NCI-H526 treated with DMSO at 0.1 percent for 48 hours (cell line): ENCODE results near the gene WDR7.

Experiments used
- DNase-seq: peaks from one replicate; lab custom pipeline; 2025; lab: John Stamatoyannopoulos, UW

The WDR7 gene

DNA sequence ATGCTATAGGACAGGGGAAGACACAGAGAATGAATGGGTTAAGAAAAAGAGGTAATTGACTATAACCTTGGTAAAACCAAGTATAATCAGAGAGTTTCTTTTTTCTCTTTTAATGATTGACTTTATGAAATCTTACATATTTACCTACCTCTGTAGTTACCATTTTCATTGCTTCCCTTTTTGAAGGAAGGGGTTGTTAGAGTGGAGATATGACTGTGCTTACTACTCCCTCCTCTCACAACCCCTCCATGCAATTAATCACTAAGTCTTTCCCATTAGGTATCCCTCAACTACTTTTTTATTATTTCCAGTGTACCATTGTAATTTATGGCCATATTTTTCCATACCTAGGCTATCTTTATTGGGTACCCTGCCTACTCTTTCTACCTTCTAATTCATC is 71.4 kb downstream of the WDR7 start:
- DNase-seq, result no peak

DNA sequence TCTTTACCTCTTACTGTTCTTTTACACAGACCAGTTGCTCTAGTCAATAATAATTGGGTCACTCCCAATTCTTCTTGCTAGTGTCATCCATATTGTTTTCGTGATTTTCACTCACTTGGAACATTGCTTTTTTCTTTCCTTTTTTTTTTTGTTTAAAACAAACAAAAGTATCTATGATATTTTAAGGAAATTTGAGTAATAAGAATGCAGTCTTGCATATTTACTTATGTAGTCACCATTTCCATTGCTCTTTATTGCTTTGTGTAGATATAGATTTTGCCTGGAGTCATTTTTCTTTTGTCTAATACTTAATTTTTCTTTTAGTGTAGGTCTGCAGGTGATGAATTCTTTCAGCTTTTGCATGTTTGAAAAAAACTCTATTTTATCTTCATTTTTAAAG is 71.9 kb downstream of the WDR7 start:
- DNase-seq, result no peak

DNA sequence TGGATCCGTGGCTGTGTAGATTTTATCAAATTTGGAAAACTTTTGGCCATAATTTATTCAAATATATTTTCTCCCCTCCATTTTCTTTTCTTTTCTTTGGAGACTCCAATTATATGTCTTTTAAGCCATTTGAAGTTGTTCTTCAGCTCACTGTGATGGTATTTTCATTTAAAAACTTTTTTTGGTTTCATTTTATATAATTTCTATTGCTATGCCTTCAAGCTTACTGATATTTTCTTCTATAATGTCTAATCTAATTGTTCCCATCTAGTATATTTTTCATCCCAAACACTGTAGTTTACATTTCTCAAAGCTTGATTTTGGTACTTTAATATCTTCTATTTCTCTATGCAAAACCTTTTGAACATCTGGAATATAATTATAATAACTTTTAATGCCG is 72.5 kb downstream of the WDR7 start:
- no peak for DNase-seq

DNA sequence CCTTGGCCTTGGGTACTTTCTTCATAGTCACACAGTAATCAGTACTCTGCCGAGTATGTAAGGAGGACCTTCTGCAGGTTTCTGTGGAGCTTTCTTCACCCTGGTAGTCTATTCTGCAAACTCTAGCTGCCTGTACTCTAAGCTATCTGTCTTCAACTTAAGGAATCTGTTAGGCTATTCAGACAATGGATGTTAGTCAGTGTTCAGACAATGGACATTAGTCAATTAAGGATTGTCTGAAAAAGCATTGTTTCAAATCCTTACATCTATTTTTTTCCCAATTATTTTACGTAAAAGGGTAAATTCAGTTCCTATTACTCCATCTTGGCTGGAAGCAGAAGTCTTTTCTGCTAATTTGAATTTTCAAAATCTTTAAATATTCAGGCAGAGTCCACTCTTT is 75.7 kb downstream of the WDR7 start:
- DNase-seq, result no peak

DNA sequence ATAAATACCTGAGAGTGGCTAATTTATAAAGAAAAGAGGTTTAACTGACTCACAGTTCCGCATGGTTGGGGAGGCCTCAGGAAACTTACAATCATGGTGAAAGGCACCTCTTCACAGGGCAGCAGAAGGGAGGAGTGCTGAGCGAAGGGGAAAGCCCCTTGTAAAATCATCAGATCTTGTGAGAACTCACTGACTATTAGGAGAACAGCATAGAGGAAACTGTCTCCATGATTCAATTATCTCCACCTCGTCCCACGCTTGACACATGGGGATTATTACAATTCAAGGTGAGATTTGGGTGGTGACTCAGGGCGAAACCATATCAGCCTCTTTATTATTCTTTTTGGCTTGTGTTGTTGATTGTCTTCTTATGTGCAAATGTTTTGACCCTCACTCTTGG is 76.2 kb downstream of the WDR7 start:
- no peak for DNase-seq

DNA sequence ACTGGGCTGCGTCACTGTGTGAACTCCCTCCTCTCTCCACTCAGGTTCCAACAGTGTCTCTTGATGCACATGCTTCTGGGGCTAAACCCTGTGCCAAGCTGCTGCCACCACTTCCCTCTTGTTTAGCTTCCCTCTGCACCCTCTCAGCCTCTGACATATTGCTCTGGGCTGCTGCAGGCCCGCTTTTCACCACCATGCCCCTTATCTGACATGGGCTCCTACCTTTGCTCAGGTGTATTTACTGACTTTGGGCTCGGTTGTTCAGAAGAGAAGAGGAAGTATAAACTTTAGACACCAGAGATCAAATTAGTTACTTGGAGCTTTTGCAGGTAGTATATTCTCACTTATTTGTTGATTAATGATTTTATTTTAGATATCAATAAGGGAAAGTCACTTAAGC is 77.6 kb downstream of the WDR7 start:
- no peak for DNase-seq

DNA sequence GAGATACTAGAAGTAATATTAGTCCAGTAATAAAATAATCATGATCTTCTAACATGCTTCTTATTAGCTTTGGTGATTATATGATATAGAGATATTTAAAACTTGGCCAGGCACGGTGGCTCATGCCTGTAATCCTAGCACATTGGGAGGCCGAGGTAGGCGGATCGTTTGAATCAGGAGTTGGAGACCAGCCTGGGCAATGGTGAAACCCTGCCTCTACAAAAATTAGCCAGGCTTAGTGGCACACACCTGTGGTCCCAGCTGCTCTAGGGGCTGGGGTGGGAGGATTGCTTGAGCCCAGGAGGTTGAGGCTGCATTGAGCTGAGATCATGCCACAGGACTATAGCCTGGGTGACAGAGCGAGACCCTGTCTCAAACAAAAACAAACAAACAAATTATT is 87.0 kb downstream of the WDR7 start:
- no peak for DNase-seq

DNA sequence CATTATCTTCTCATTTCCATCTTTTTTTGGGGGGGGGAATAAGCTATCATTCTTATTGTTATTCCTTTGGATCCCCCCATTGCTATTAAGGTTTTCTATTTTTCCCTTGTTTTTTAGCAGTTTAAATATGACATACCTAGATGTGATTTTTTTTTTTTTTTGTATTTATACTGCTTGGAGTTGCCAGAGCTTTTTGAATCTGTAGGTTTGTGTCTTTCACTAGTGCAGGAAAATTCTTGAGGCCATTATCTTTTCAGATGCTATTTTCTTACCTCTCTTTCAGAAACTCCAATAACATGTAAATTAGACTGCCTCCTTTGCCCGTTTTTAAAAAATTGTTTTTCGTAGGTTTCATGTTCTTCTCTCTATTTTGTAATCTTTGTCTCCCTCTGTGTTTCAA is 88.6 kb downstream of the WDR7 start:
- no peak for DNase-seq

DNA sequence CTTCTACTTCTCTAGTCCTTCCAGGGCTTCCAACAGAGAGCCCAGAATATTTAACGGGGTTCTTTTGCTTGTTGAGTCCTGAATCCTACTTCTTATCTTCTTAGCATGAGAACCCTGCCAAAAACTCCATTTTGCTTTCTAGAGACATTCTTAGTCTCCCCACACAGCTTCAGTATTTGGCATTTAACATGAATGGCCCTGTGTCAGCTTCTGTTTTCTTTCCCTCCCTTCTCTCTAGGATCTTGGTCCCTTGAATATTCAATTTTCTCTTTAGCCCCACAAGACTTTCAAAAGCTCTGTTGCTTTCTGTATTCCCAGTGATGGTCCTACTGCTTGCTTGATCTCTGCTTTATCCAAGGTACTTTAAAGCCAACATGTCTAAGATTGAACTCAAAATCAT is 89.5 kb downstream of the WDR7 start:
- no peak for DNase-seq

DNA sequence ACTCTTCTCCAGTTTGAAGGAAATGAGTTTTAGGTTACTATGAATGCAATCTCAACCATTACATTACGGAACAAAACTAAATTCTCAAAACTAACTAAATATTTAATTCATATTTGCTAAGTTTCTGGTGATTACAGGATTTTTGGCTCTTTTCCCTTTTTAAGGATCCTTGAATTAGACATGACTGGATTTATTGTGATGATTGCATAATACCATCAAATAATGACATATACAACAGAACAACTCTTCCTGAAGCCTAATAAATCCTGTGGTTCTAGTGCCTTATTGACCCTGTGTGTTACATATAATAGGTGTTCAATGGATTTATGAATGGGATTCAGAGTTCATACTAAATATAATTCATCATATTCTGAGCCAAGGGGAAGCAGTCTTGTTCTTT is 90.5 kb downstream of the WDR7 start:
- DNase-seq, result no peak

DNA sequence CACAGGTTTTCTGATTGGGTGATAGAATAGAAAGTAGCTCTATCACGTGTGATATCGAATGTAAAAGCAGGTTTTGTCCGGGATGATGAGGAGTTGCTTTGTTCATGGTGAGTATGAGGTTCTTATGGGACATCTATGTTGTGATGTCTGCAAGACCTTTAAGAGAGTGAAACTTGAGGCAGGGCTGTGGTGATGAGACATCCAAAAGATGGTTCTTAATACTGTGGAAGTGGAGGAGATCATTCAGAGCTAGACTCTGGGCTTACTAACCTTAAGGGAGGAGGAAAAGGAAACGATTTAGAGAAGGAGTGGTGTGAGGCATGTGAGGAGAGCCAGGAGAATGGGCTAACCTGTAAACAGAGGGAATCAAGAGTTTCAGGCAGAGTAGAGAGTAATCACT is 92.0 kb downstream of the WDR7 start:
- no peak for DNase-seq

DNA sequence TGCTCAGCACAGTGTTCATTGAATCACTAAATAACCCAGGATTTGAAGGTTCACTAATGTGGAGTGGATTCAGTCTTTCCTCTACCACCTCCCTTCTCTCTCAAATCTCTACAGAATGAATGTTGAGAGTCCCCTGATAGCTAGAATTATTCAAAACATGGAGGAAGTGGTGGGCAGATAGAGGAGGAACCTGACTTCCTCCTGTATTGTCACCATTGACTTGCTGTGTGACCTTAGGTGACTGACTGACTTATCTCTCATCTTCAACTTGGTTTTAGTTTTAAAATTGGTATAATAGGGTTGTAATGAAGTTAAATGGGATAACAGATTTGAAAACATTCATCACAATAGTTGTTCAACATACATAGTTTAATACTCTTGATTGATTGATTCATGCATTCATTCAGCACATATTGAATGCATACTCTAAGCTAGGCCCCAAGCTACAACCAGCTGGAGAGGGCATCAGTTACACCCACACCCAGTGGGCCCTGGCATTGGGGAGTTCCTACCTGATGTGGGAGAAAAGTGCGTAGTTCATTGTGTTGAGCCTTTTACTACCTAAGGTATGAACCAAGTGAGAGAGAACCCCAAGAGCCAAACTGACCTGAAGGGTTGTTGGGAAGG is 96.0 kb downstream of the WDR7 start:
- DNase-seq, result no peak

DNA sequence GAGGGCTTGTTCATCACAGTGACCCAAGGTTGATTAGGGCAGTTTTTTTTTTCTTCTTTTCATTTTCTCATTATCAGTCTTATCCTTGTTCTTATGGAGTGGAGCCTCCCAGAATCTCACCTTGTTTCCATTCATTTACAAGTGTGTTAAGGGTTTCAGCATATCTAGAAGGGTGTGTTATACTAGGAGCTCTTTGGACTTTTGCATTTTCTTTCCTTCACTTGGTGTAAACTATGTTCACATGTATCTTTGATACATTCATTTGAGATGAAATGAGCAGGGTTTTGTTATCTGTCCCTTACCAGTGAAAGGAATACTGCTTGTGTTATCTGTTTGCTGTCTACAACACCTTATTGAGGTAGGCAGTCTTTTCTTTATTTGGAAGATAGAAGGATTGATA is 96.7 kb downstream of the WDR7 start:
- no peak for DNase-seq

DNA sequence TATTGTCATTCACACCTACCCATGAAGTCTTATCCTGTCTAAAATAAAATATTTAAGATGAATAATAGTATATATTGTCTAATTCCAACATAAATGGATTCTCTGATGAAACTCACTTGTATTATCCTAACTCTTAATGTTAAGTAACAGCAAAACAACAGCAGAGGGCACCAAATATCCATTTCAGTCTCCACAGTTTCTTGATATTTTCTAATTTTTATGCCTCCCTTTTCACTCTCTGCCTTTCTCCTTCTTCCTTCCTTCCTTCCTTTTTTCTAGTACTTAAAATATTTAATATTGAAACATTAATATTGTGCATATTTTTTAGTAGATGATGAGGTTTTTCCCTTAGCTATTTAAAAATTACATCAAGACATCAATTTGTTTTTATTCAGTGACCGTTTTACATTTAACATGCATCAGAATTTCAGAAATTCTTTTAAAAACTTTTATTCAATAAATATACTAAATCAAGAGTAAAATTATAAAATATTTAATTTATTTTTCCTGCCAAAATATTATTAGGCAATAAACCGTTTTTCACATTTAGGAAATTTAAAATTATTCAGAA is 97.6 kb downstream of the WDR7 start:
- DNase-seq, result peak; percentile 51

DNA sequence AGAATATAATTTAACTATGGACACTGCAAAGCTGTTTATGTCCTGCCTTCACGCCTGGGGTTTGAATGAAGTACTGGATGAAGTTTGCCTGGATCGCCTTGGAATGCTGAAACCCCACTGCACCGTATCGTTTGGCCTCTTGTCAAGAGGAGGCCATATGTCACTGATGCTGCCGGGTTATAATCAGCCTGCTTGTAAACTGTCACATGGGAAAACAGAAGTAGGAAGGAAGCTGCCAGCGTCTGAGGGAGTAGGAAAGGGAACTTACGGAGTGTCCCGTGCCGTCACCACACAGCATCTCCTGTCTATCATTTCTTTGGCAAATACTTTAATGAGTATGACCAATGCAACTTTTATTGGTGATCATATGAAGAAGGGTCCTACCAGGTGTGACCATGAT is 105.8 kb downstream of the WDR7 start:
- no peak for DNase-seq

DNA sequence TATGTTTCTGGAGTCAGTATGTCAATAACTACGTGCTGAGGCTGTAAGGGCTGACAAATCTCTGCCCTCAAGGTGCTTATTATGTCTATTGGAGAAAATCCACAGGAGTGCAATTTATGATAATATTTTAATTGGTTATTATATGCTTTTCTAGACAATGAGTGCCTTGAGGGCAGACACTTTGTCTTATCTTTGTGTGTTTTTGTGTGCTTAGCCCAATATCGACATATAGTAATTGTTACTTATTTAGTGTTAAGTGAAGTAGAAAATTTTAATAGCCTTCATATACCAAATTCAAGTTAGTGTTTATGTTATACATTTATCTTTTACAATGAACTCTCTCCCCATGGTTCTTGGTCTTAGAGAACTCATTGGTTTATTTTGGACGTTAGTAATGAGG is 118.9 kb downstream of the WDR7 start:
- no peak for DNase-seq

DNA sequence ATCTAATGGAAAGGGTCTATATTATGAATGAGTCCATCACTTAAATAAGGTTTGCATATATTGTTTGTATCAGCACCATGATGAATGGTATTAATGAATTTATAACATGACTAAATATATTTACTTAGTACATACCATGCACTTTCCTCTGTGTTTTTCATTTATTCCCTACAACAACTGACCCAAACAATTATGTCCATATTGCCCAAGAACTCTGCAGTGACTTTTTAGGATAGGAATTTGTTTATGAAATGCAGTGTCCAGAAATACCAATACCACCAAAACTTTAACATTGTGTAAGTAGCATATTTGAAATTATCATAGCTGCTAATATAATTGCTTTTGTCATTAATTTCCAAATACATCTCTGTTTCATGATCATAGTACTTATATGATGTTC is 119.7 kb downstream of the WDR7 start:
- no peak for DNase-seq

DNA sequence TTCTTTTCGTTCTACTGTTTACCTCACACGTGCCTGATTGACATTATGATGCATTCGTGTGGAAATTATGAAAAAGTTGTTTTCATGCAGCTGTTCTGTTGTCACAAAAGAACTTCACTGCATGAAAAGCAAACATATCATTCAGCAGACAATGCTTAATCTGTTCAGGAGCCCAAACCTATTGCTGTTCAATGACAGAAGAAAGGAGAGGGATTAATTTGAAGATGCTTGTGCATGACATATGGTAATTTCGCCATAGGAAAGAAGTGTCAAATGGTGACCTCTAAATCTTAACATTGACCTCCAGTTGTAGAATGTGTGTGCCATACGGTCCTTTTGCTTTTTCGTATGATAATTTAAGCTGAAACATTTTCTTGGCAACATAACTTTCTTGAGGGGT is 124.5 kb downstream of the WDR7 start:
- no peak for DNase-seq

DNA sequence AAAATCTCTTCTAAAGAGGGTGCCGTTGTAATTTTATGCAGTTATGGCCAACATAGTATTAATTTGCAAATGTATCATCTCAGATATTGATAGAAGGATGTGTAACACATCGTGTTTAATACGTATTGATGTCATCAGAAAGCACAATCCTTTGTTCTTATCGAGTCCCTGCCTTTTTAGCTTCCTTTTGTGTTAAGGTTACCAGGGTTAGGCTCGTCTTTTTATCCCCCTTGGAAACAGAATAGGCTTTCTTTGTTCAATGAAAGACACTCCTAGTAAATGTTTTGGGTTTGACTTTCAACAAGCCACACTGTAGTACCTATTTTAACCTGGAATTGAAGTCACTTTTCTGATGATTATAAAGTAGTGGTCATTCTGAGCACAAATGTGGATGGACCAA is 136.2 kb downstream of the WDR7 start:
- DNase-seq, result no peak

DNA sequence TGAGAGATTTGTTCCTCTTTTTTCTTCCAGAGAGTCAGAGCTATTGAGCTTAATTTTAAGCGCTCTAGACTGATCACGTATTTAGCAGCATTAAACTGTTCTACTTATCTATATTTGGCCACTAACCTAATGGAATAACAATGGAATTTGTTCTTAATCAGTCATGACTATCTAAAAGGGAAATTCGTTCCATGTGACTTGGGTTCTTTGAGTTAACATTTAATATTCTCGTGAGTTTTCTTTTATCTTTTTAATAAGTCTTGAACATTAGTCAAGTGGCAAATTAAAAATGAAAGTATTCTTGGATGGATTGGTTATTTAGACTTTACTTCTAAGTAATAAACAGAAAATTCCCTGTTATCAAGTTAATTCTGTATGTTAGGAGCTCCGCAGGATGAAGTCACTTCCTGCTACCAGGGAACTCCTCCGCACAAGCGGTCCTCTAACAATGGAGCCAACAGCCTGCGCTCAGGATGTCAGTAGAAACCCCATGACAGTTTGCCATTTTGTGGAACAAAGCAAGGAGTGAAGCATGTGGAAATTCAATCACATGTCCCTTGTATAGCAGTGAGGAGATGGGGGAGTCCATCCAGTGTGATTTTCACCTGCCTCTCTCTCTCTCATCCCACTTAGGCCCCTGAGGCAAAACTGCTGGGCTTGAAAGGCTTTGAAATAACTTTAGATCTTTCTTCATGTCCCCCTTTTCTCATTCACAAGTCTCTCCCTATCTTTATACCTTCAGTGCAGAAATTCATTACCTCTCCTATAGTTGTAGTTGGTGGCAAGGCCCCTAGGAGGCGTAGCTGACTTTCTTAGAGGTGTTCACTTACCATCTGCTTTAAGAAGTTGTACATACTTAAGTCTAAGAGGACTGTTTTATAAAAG is 138.1 kb downstream of the WDR7 start:
- DNase-seq, result no peak

DNA sequence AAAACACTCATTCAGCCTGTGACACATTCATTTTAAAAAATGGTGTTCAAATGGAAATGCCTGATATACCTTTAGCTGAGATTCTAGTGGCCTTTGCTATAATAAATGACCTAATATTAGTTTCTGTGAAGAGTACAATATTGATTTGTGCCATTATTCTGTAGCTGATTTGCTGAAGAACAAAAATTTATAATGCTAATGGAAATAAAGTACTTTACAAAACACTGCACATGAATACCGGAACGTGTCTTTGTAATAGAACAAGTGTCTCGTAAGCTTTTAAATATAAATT is 138.7 kb downstream of the WDR7 start:
- no peak for DNase-seq

DNA sequence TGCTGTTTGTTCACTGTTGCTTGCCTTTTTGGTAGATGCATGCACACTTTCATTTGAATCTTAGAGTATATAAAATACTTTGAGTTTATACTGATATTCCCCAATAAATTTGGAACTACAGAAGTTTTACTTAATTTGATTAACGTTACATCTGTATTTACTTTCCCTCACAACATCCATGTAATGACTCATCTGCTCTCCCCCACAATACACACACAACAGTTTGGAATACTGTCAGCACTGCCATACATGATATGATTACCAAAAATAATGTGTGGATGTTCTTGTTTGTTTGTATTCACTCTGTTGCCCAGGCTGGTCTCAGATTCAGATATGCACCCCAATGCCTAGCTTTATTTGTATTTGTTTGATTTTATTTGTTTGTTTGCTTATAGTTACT is 144.2 kb downstream of the WDR7 start:
- no peak for DNase-seq

DNA sequence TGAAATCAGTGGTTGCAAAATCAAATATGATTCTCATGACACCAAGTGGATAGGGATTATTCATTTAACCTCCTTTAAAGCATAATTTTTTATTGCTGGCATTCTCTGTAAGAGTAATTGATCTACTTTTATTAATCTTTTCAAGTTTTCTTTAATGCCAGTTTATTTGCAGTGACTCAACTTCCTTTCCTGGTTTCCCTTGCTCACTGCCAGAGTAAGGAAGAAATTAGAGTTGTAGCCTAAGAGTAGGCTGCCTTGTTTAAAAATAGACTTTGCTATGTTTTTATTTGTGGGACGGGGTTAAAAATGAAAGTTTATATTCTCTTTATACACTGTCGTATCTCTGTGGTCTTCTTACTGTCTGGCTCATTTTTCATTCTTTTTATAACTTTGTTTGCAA is 148.6 kb downstream of the WDR7 start:
- DNase-seq, result no peak

DNA sequence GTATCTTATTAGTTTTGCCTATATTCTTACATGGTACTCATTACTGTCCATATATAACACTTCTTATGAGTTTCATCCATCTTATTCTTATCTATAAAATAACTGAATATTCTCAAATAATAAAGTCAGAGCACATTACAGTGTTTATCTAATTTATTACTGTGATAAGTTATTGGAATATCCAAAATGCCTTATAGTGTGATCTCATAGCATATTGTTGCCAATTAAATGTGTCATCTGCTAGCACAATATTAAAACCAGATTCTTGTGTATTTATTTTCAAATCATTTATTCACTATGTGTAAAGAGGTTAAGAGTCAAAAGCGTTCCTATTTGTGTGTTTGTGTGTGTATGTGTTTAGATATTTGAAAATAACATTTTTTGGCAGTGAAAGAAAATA is 151.9 kb downstream of the WDR7 start:
- no peak for DNase-seq
